Breast epithelium (tissue), 4 donors: ENCODE results near the gene DHX32. TPM values are rescaled to one million over a fixed set of nuclear protein-coding genes. Genes with fewer than 3 reads are reported as not detected.

Source experiments
- DNase-seq, 2 donors: peaks; one replicate each; pipeline ENCODE4 v3.0.0-alpha.2; 2019; ENCODE audit warnings: low spot score in 2 of 2
- H3K27ac ChIP-seq, 2 donors: fragments of 200-600 bp; sonication (generic) in 1 of 2; one replicate each; pipeline ENCODE4 v1.5.1; 2016 to 2019; ENCODE audit warnings: mild to moderate bottlenecking in 1 of 2
- H3K27me3 ChIP-seq, 2 donors: fragments of 200-600 bp; sonication (generic) in 1 of 2; one replicate each; pipeline versions ENCODE4 v1.5.1 to v1.6.0; 2017 to 2019; ENCODE audit warnings: control low read depth in 1 of 2, mild to moderate bottlenecking in 1 of 2
- H3K36me3 ChIP-seq: fragments of 200-600 bp; one replicate; pipeline ENCODE4 v1.5.1; 2019
- H3K4me1 ChIP-seq, 2 donors: fragments of 200-600 bp; sonication (generic); one replicate each; pipeline ENCODE4 v1.5.1; 2016 to 2019; ENCODE audit warnings: control low read depth in 1 of 2
- H3K4me3 ChIP-seq, 3 donors: fragments of 200-600 bp; sonication (generic); 1 replicate in 2 of 3; 2 replicates in 1 of 3; pipeline ENCODE4 v1.5.1; 2016 to 2019; ENCODE audit warnings: mild to moderate bottlenecking in 3 of 3, moderate library complexity in 2 of 3
- H3K9me3 ChIP-seq, 2 donors: fragments of 200-600 bp; sonication (generic) in 1 of 2; one replicate each; pipeline ENCODE4 v1.5.1; 2016 to 2019; ENCODE audit warnings: control low read depth in 1 of 2
- CTCF ChIP-seq, 3 donors: fragments of 450-650 bp; IDR thresholded peaks; one replicate each; pipeline ENCODE4 v1.5.1; 2016 to 2017; ENCODE audit warnings: antibody characterized with exemption in 3 of 3, mild to moderate bottlenecking in 3 of 3, moderate library complexity in 3 of 3
- POLR2A ChIP-seq: fragments of 450-650 bp; IDR thresholded peaks from one replicate; pipeline ENCODE4 v1.6.1; 2016; ENCODE audit warnings: antibody characterized with exemption, mild to moderate bottlenecking, moderate library complexity
- POLR2AphosphoS5 ChIP-seq, 3 donors: sonication (generic); formaldehyde crosslinking; IDR thresholded peaks; one replicate each; pipeline ENCODE4 v1.6.1; 2017; ENCODE audit warnings: antibody characterized with exemption in 3 of 3
- intact Hi-C: fragments of 100-400 bp; cut with DNase I; formaldehyde crosslinking; loops from one replicate; pipeline ENCODE4 v1.15.1; 2023; ENCODE audit warnings: low total_unique reads
- total RNA-seq, 3 donors: library from RNA; depleted of rRNA; stranded (reverse); fragments of >200 nt; gene quantifications; one replicate each; pipeline ENCODE4 v1.1.0, GENCODE V29; 2016

Gene DHX32
- total RNA-seq, 3 donors from 2014 or later, result 18.1 to 54.6 (median 42.0) TPM

- Histone ChIP-seq H3K36me3 (no peaks in the 10 kb centered on the region), H3K4me3 (no peak overlapping the region), H3K4me1 (no peaks in the 10 kb centered on the region), H3K27me3 (no peaks in the 10 kb centered on the region), H3K9me3 (no peaks in the 10 kb centered on the region), H3K27ac (no peak overlapping the region)
- intact Hi-C loops, result no loop called here
- DNase-seq, result no peak
- TF ChIP-seq CTCF (IDR thresholded peaks at IDR 0.05), result no peak
- TF ChIP-seq POLR2A, result no peak
- no peak for TF ChIP-seq POLR2AphosphoS5 (IDR thresholded peaks at IDR 0.05)
Observed at GRCh38 chr10:125850766-125851731, 30.0 kb downstream of the DHX32 start.

- H3K9me3 ChIP-seq, result no peaks in the 10 kb centered on the region
- H3K4me3 ChIP-seq, result no peak overlapping the region
- H3K27me3 ChIP-seq, result no peaks in the 10 kb centered on the region
- H3K27ac ChIP-seq, result no peak overlapping the region
- no peaks in the 10 kb centered on the region for H3K36me3 ChIP-seq
- DNase-seq, result no peak
- TF ChIP-seq CTCF (IDR thresholded peaks at IDR 0.05) (no peak), POLR2AphosphoS5 (IDR thresholded peaks at IDR 0.05) (no peak), POLR2A (no peak)
- intact Hi-C loops, result no loop called here
- no peaks in the 10 kb centered on the region for H3K4me1 ChIP-seq
Observed at GRCh38 chr10:125849448-125849847, 31.6 kb downstream of the DHX32 start.

- TF ChIP-seq CTCF (IDR thresholded peaks at IDR 0.05) (no peak), POLR2AphosphoS5 (IDR thresholded peaks at IDR 0.05) (no peak), POLR2A (no peak)
- Histone ChIP-seq H3K36me3 (no peaks in the 10 kb centered on the region), H3K4me1 (no peaks in the 10 kb centered on the region), H3K9me3 (no peaks in the 10 kb centered on the region), H3K4me3 (no peak overlapping the region), H3K27me3 (no peaks in the 10 kb centered on the region), H3K27ac (no peak overlapping the region)
- DNase-seq, result no peak
- intact Hi-C loops, result no loop called here
Observed at GRCh38 chr10:125848857-125849256, 32.2 kb downstream of the DHX32 start.

- Histone ChIP-seq H3K4me1 (no peaks in the 10 kb centered on the region), H3K27me3 (no peaks in the 10 kb centered on the region), H3K27ac (no peak overlapping the region), H3K9me3 (no peaks in the 10 kb centered on the region), H3K4me3 (no peak overlapping the region), H3K36me3 (no peaks in the 10 kb centered on the region)
- no peak for DNase-seq
- no peak for TF ChIP-seq CTCF (IDR thresholded peaks at IDR 0.05)
- TF ChIP-seq POLR2AphosphoS5 (IDR thresholded peaks at IDR 0.05), result no peak
- no peak for TF ChIP-seq POLR2A
- intact Hi-C loops, result no loop called here
Observed at GRCh38 chr10:125848371-125848770, 32.7 kb downstream of the DHX32 start.

DNA sequence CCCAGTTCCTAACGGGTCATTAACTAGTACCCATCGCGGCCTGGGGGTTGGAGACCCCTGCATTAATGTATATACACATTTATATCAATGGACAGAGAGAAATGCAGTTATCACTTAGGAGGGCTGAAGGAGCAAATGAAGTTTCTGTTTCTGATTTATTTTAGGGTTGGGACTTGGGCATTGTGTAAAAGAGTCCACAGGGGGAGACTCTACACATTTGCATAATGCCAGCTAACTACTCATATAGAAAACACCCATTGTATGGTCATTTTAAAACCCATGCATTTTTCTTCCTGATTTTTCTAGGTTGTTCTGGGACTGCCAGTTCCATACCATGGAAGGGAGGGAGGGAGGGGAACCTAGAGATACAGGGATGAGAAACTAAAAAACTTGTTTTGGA, 34.2 kb downstream of the DHX32 start:
- intact Hi-C loops, result no loop called here
- no peak overlapping the region for H3K4me3 ChIP-seq
- H3K27ac ChIP-seq, result no peak overlapping the region
- H3K27me3 ChIP-seq, result no peaks in the 10 kb centered on the region
- DNase-seq, result no peak
- no peak for TF ChIP-seq POLR2A
- no peak for TF ChIP-seq POLR2AphosphoS5 (IDR thresholded peaks at IDR 0.05)
- TF ChIP-seq CTCF (IDR thresholded peaks at IDR 0.05), result no peak
- no peaks in the 10 kb centered on the region for H3K36me3 ChIP-seq
- H3K4me1 ChIP-seq, result no peaks in the 10 kb centered on the region
- H3K9me3 ChIP-seq, result no peaks in the 10 kb centered on the region
